Stimulated activated CD8-positive, alpha-beta memory T cell treated with anti-CD3 and anti-CD28 coated beads, Interleukin-4, amount 100 ng/mL, for 1 hour (primary cell): ENCODE measurements around the gene DNAL1.
"Not testable (repeated sequence)": the region's sequence is repeated elsewhere in the genome, so short reads cannot be mapped to it uniquely, and the experiment has no call there.

Experiments
- DNase-seq, 2 donors: peaks; one replicate each; pipeline ENCODE4 v3.0.0-alpha.2; 2020; ENCODE audit warnings: low read depth in 2 of 2, low spot score in 1 of 2

The DNAL1 gene

DNA sequence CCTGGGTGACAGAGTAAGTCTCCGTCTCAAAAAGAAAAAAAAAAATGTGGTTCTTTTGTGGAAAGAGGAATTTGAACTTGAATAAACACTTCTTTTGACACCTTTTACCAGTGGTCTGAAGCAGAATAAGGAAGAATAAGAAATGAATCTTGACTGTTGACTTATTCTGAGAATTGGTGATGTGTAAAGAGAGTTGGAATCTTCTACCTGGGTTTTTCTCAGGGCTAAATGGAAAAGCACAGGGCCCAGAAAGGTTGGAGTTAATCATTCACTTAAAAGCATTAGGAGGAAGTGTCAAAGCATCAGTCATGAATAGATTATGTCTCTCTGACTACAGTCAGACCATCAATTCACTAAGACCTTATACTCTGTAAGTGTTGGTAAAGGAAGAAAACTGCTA is 55.5 kb downstream of the DNAL1 start:
- DNase-seq: no peak

GRCh38 chr14:73708076-73708475 is 63.3 kb downstream of the DNAL1 start:
- not testable (repeated sequence) for DNase-seq

DNA sequence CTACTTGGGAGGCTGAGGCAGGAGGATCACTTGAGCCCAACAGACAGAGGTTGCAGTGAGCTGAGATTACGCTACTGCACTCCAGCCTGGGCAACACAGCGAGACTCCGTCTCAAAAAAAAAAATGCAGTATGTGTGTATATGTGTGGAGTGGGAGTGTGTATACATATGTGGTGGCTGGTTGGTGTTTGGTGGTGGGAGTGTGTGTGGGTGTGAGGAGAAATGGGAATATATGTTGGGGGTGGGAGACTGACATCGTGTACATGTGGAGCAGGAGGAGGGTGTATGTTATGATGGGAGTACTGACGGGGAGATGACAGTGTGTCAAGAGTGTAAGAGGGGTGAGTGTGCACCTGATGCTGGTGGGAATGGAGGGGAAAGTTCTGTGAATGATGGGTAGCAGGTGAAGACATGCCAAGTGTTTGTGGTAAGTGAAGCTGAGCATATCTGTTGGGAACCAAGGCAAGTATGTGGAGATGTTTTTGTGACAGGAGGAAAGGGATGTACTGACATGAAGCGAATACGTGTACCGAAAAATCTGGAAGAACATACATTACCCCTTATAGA is 65.2 kb downstream of the DNAL1 start:
- no peak for DNase-seq

GRCh38 chr14:73710737-73711136 is 66.0 kb downstream of the DNAL1 start:
- no peak for DNase-seq

DNA sequence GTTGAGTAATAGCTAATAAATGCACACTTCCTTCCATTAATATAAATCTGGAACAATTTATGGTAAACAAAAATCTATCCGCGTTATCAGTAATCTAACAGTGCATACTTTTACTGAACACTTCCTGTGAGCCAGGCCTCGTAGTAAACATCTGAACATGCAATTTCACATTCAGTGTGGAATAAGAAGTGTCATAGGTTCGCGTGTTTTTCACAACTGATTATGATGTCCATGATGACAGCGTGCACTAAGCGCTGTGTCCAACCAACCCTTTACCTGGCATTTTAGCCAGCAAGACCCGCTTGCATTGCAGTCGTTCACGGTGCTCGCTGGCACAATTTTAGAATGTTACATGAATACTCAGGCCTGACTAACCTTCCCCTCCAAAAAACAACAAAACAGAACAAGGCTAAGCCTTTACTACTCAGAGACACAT is 67.3 kb downstream of the DNAL1 start:
- no peak for DNase-seq

DNA sequence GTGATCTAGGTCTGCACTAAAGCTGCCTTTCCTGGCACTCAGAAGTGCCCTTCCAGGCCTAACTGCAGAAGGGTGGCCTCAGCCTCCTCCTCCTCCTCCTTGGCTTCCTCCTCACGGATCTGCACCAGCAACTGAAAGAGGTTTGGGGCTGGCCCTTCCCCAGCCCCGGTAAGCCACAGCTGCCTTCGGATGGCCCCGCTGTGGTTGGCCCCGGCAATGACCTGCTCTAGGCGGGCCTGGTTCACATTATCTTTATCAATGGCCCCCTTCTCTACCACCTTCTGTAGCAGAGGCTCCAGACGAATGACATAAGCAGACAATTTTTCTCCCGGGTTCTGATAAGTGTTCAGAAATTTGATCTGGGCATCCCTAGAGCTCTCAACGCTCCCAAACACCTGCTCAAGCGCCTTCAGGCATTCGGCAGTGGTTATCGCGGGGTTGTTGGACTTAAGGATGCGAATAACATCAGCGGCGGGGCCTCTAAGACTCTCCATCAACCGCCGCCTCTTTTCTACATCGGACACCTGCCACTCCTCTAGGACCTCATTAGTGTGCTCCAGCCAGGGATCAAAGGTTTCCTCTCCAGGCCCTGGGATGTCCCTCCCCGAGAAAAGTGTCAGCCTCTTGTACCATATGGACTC is 67.9 kb downstream of the DNAL1 start:
- DNase-seq: no peak

DNA sequence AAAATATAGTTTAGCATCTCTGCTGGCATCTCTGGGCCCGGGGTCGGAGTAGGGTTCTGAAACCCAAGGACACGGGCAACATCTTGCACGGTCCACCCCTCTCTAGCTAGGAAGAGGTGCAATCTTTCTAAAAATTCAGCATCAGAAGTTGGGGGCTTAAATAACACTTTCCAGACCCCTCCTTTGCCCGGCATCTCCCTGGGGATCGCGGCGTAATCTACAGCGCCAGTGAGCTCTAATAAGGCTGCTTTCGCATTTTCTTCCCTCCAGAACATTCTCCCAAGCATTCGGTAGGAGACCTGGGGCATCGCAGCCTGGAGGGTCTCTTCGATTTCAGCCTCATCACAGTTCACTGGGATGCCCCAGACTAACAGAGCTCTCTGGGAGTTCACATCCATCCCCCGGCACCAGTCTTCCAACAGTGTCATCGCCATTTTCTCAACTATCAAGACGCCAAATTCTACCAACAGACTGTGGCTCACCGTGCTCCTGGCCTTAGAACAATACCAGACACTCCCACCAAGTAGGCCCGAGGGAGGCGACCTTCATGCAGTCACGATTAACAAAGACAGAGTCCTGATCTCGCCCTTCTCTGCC is 68.5 kb downstream of the DNAL1 start:
- DNase-seq: no peak

DNA sequence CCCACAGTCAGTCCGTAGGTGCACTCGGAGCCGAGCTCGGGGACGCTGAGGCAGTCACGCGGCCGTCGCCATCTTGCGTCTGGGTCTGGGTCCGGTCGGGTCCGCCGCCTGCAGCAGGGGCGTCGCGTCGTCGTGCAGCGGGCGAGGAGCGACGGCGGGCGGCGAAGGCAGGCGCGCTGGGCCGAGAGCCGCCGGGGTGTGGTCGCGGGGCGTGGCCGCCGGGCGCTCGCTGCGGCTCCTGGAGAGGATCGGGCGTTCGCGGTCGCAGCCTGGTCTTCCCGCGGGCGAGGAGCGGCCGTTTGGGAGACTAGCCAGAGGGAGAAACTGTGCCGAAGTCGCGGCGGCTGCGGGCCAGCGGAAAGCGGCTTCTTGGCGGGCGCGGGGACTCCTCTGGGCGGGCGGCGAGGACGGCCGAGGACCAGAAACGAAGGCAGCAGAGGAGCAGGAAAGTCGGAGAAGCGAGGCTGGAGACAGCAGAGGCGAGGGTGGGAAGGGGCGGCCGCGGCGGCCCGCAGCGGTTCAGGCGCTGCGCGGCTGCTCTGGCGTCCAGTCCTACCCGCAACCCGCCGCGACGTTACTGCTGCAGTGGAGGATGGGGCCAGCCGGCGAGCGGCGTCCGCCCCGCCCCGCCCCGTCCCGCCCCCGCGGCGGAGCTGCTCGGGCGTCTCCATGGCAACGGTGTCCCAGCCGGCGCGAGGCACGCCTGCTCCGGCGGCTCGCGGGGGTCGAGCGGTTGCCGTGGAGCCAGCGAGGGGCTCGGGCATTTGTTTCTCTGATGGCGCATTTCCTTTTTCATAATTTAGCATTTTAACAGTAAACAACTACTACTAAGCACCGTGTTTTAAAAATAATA is 69.2 kb downstream of the DNAL1 start, which contains the start of gene PNMA1:
Gene PNMA1, minus strand, starts transcription at position 582 of the 853 bp plus-strand sequence. CDS start 745 bp downstream, outside the sequence.
- DNase-seq: peak; percentile 72 to 76

- no peak for DNase-seq
Observed at GRCh38 chr14:73714656-73715081, 69.9 kb downstream of the DNAL1 start.

- DNase-seq: no peak
Observed at GRCh38 chr14:73715707-73716106, 70.9 kb downstream of the DNAL1 start.

DNA sequence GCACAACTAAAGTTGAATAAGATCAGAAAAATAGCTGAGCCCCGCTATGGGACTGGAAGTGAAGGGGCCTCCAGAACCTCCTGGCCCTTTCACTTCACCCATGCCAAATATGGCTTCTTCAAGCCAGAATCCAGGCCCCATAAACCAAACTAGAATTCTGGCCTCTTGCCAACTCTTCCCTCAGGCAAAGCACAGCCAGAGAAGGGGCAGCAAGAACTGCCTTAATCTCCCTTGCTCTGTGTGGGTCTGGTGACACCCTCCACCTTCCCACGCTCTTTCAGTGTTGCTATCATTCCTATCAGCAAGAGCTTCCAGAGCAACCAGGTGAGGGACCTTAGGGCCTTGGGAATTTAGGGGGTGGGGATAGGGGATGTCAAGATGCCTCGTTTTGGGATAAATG is 72.5 kb downstream of the DNAL1 start:
- DNase-seq: no peak

GRCh38 chr14:73717711-73718417 is 73.1 kb downstream of the DNAL1 start:
- DNase-seq: no peak

GRCh38 chr14:73718418-73719251 is 73.8 kb downstream of the DNAL1 start:
- DNase-seq: no peak

- no peak for DNase-seq
Observed at GRCh38 chr14:73719361-73719760, 74.6 kb downstream of the DNAL1 start.

DNA sequence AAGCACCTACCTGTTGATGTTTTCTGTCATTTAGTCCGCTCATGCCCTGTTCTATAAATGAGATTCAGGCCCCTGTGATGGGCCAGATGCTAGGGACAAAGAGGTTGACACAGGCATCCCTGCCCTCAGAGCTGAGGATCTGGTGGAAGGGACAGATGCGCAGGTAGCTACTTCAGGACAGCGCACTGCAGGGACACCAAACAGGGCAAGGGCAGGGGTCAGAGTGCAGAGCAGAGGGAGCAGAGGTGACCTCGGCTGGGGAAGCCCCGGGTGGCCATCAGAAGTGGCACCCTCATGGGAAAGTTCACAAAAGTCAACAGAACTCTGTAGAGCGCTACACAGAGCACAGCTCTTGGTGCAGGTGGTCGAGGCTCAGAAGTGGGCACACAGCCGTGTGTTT is 75.0 kb downstream of the DNAL1 start:
- DNase-seq: no peak

GRCh38 chr14:73720636-73721035 is 75.8 kb downstream of the DNAL1 start:
- no peak for DNase-seq

GRCh38 chr14:73721101-73721821 is 76.5 kb downstream of the DNAL1 start:
- no peak for DNase-seq

- no peak for DNase-seq
Observed at GRCh38 chr14:73722581-73722980, 77.8 kb downstream of the DNAL1 start.

DNA sequence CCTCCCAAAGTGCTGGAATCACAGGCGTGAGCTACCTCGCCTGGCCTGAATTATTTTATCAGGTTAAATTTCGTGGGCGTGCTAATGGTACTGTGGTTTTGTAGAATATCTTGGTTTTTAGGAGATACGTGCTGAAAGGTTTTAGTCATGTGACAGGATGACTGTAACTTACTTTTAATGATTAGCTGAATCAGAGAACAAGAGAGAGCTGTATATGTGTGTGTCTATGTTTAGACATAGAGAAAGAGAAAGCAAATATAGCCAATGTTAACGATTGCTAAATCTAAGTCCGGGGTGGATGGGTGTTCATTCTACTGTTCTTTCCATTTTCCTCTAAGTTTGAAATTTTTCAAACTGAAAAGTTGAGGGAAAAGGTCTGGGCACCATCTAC is 78.6 kb downstream of the DNAL1 start:
- DNase-seq: no peak
